GM20431 (cell line): Measurements from ENCODE around the gene CCL11.

Source experiments
- in situ Hi-C: fragments of 300-500 bp; cut with MseI, MboI; formaldehyde crosslinking; loops from one replicate; pipeline ENCODE4 v1.15.0; 2020; ENCODE audit warnings: low sequenced_read_pairs; ENCODE audit not compliant: unreplicated experiment

Gene CCL11

DNA sequence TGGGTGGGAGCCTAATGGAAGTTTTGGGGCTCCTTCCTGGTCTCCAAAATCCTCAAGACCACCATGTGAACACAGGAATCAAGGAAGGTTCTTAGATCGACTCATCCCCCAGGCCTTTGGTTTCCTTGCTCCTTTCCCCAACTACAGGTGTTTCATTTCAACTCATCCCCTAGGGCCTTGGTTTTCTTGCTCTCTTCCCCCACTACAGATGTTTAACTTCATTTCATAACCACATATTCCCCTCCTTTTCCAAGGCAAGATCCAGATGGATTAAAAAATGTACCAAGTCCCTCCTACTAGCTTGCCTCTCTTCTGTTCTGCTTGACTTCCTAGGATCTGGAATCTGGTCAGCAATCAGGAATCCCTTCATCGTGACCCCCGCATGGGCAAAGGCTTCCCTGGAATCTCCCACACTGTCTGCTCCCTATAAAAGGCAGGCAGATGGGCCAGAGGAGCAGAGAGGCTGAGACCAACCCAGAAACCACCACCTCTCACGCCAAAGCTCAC, at the start of gene CCL11:
TSS of gene CCL11 (plus strand) at position 457 of the 507 bp plus-strand sequence. CDS start 67 bp downstream, outside the sequence.
- in situ Hi-C loops: no loop called here

GRCh38 chr17:34236281-34236892, 49.2 kb upstream of the CCL11 start:
- in situ Hi-C loops: no loop called here

DNA sequence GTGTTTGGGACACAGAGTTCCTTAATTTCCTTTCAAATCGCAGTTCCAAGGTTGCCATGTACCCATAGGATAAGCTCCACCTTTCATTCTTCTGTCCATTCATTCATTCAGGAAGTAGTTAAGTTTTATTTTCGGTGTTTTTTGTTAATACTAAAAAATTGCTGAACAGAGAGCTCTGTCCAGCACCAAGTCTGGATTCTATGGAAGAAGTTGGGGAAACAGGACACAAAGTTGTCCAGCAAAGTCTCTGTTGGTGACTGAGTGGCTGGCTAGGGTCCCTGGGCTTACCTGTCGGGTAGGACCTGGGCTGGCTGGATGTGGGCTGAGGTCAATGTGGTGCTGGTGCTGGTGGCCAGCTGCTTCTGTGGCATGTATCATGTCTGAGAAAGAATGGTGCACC, 48.1 kb upstream of the CCL11 start:
- in situ Hi-C loops: no loop called here

GRCh38 chr17:34241062-34241461, 44.5 kb upstream of the CCL11 start:
- in situ Hi-C loops: no loop called here

DNA sequence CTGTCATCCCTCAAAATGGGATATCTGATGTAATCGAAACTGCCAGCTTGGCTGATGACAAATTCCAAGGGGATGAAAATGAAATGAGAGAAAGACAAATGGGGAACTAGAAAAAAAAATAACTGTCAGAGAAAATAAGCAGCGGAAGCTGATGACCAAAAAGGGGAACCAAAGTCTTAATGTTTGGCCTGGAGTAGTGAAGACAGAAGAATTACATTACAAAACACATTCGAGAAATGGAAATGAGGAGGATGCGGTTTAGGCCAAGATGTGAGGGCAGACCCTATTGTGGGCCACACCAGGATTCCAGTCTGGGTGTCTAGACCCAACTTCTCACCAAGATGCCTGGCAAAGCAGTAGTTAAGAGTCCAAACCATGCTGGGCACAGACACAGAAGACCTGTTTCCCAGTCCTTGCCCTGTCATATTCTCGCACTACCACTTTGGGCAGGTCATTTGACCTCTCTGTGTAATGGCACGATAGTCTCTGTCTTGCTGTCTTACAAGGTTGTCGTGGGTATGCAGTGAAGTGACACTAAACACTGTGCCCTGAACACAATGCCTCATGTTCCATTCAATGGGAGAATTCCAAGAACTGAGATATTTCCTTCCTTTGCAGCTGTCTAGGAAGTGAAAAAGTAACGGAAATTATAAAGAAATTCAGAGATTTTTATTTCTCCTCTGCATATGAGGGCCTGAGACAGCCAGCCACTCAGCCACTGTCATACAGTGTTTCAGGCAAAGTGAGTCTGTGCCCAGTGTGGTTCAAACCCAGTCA, 42.8 kb upstream of the CCL11 start:
- in situ Hi-C loops: no loop called here

- in situ Hi-C loops: no loop called here
Observed at GRCh38 chr17:34243364-34244320, 41.9 kb upstream of the CCL11 start.

GRCh38 chr17:34245351-34245905, 40.1 kb upstream of the CCL11 start:
- in situ Hi-C loops: no loop called here

GRCh38 chr17:34246446-34246845, 39.1 kb upstream of the CCL11 start:
- in situ Hi-C loops: no loop called here

DNA sequence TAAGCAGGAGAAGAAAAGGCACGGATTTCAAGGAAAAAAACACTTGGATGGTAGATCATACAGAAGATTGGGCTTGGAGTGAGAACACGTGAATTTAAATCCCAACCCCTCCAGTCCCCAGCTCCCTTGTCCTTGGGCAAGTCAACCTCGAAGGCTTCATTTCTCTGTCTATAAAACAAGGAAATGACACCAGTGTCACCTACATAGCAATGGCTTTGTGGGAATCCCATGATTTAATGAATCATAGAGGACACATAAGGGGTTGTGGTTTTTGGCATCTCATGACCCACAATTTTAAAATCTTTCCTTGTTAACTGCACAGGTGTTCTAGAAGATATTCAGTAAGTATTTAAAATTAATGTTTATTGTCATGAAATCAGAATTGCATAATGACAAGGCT, 38.7 kb upstream of the CCL11 start:
- in situ Hi-C loops: no loop called here

- in situ Hi-C loops: no loop called here
Observed at GRCh38 chr17:34248511-34249024, 37.0 kb upstream of the CCL11 start.

DNA sequence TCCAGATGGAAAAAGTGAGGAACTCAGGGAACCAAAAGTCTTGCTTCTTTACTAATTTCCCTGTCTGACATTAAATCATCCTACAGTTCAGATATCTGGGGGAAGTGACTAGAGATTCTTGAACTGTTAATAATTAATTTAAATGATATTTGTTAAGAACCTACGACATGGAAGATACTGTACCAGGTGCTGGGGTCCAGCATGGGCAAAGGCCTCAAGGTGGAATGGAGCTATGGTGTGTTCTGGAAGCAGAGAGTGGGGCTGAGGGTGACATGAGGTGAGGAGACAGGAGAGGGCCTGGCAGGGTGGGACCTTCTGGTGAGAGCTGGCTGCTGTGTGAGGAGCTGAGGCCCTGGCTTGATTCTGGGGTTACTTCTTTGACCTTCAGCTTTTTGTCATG, 36.5 kb upstream of the CCL11 start:
- in situ Hi-C loops: no loop called here

DNA sequence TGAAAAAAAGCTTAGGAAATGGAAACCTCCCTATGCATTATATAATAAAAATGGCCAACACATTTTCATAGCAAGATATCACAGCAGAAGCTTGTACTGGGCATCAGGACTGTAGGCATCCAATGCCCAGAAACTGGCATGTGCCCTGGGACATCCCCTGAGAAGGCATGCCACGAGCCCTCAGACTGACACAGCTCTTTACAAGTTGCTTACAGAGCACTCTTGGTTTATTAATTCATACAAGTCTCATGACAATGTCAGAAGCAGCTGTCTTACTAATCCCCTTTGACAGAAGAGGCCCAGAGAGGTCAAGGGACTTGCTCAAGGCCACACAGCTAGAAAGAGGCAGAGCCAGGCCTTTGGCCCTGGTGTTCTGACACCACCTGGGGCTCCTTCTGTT, 36.1 kb upstream of the CCL11 start:
- in situ Hi-C loops: no loop called here

GRCh38 chr17:34251186-34251585, 34.4 kb upstream of the CCL11 start:
- in situ Hi-C loops: no loop called here

DNA sequence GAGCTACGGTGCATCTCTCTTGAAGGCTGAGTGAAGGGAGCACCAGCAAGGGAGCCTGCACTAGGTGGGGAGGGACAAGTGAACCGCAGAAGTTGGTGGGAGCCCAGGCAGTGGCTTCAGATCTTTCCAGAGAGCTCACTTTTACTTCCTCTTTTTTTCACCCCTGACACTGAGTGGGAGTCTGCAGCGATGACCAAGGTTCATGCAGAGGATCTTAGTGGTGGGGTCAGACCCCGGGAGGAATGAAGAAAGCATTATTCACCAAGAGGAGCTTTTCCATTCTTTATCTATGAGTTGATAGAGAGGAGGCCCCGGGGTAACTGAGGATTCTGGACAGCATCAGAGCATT, 33.5 kb upstream of the CCL11 start:
- in situ Hi-C loops: no loop called here

DNA sequence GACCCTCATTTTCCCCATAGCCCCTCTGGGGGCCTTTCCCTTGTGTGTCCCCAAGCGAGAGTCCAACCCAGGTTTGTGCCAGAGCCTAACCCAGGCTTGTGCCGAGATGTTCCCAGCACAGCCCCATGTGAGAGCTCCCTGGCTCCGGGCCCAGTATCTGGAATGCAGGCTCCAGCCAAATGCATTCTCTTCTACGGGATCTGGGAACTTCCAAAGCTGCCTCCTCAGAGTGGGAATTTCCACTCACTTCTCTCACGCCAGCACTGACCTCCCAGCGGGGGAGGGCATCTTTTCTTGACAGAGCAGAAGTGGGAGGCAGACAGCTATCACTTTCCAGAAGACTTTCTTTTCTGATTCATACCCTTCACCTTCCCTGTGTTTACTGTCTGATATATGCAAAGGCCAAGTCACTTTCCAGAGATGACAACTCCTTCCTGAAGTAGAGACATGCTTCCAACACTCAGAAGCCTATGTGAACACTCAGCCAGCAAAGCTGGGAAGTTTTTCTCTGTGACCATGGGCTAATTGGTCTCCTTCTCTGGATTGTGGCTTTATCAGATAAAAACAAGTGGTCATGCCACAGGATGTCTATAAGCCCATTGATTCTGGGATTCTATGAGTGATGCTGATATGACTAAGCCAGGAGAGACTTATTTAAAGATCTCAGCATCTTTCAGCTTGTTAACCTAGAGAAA, 33.0 kb upstream of the CCL11 start:
- in situ Hi-C loops: no loop called here

GRCh38 chr17:34253139-34253525, 32.4 kb upstream of the CCL11 start:
- in situ Hi-C loops: no loop called here

DNA sequence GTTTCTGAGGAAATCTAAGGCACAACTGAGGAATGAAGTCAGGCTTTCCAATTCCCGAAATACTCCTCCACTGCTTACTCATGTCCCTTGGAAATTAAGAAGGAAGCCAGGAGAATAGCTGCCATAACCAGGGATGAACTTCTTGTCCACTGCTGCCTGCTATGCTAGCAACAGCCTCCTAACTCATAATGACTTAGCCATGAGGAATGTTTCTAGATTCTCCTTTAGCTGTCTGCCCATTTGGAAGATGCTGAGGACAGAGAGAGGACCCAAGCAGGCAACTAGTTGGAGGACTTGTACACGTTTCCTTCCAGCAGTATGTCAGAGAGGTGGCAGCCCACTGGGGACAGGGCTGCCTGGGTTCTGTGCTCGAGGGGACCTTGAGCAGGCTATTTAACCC, 31.4 kb upstream of the CCL11 start:
- in situ Hi-C loops: no loop called here

DNA sequence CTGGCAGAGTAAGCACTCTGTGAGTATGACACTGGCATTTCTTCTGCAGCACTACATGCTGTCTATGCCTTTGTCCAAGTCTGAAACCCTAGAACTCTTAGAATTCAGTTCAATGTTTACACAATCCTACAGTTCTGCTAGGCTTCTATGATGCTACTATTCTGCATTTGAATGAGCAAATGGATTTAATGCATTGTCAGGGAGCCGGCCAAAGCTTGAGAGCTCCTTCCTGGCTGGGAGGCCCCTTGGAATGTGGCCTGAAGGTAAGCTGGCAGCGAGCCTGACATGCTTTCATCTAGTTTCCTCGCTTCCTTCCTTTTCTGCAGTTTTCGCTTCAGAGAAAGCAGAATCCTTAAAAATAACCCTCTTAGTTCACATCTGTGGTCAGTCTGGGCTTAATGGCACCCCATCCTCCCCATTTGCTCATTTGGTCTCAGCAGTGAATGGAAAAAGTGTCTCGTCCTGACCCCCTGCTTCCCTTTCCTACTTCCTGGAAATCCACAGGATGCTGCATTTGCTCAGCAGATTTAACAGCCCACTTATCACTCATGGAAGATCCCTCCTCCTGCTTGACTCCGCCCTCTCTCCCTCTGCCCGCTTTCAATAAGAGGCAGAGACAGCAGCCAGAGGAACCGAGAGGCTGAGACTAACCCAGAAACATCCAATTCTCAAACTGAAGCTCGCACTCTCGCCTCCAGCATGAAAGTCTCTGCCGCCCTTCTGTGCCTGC, 30.7 kb upstream of the CCL11 start, which contains the start of gene CCL2:
TSS of gene CCL2 (plus strand) at position 635 of the 730 bp plus-strand sequence. CDS start at position 700, 65 bp downstream.
- in situ Hi-C loops: no loop called here

DNA sequence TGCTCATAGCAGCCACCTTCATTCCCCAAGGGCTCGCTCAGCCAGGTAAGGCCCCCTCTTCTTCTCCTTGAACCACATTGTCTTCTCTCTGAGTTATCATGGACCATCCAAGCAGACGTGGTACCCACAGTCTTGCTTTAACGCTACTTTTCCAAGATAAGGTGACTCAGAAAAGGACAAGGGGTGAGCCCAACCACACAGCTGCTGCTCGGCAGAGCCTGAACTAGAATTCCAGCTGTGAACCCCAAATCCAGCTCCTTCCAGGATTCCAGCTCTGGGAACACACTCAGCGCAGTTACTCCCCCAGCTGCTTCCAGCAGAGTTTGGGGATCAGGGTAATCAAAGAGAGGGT, 30.2 kb upstream of the CCL11 start:
- in situ Hi-C loops: no loop called here
